SH-SY5Y (cell line): ENCODE data around the gene RNH1.

ENCODE experiments used
- GATA2 ChIP-seq: IDR thresholded peaks from 2 replicates; pipeline ENCODE4 v1.6.1; 2011; ENCODE audit warnings: mild to moderate bottlenecking, low read depth, low read length
- GATA3 ChIP-seq: IDR thresholded peaks from 2 replicates; pipeline ENCODE4 v1.6.1; 2011; ENCODE audit warnings: low read depth, mild to moderate bottlenecking, low read length, moderate library complexity

The RNH1 gene

GRCh38 chr11:512761-513595 is 5.9 kb upstream of the RNH1 start:
- TF ChIP-seq GATA2 (no peak), GATA3 (no peak)

- TF ChIP-seq GATA2 (no peak), GATA3 (no peak)
Measured at GRCh38 chr11:508956-509355, 1.9 kb upstream of the RNH1 start.

- TF ChIP-seq GATA3 (no peak), GATA2 (no peak)
Measured at GRCh38 chr11:507727-508515, 879 bp upstream of the RNH1 start.

- TF ChIP-seq GATA3 (no peak), GATA2 (no peak)
Measured at GRCh38 chr11:506238-506994, 626 bp downstream of the RNH1 start.

DNA sequence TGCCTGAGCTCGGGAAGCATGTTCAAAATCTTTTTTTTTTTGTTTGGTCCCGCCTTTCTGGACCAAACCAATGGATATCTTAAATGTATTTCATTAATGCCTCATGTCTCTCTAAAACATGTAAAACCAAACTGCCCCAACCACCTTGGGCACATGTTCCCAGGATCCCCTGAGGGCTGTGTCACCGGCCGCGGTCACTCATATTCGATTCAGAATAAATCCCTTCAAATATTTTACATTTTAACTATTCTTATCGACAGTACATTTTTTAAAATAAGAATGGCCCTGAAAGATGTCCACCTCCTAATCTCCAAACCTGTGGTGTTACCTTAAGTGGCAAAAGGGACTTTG is 2.1 kb downstream of the RNH1 start:
- TF ChIP-seq GATA3: no peak
- no peak for TF ChIP-seq GATA2

- TF ChIP-seq GATA3: no peak
- no peak for TF ChIP-seq GATA2
Measured at GRCh38 chr11:504053-504993, 2.7 kb downstream of the RNH1 start.

DNA sequence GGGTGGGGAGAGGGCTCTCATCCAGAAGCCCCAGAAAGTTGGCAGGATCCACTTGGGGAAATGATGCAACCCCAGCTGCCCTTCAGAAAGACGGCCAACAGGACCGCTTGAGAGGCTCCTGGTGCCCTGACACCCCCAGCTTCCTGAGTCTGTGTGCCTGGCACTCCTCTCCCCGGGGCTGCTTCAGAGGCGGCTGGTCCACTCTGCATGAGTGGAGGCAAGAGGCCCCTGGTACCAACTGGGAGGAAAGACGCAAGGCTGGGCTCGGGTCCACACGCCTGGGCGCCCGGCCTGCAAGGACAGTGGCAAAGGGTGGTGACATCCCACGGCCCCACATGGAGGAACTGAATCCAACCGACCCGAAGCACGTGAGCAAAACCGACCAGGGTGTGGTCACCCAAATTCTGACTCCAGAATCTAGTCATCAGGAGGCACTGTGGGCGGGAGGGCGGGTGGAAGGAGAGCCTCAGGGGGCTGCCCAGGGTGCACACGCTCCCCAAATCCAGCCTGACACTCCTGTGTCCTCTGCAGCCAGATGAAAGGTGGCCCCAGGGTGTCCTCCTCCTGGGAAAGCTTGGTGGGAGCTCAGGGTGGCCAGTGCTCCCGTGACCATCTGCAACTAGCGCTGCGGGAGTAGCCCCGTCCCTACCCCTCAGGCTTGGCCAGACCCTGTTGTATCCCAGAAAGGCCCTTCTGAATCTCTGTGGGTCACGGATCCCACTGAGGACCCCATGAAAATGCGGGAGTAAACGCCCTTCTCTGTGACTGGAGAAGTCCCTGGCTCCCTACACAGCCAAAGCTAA is 3.7 kb downstream of the RNH1 start:
- TF ChIP-seq GATA2: no peak
- TF ChIP-seq GATA3: no peak

DNA sequence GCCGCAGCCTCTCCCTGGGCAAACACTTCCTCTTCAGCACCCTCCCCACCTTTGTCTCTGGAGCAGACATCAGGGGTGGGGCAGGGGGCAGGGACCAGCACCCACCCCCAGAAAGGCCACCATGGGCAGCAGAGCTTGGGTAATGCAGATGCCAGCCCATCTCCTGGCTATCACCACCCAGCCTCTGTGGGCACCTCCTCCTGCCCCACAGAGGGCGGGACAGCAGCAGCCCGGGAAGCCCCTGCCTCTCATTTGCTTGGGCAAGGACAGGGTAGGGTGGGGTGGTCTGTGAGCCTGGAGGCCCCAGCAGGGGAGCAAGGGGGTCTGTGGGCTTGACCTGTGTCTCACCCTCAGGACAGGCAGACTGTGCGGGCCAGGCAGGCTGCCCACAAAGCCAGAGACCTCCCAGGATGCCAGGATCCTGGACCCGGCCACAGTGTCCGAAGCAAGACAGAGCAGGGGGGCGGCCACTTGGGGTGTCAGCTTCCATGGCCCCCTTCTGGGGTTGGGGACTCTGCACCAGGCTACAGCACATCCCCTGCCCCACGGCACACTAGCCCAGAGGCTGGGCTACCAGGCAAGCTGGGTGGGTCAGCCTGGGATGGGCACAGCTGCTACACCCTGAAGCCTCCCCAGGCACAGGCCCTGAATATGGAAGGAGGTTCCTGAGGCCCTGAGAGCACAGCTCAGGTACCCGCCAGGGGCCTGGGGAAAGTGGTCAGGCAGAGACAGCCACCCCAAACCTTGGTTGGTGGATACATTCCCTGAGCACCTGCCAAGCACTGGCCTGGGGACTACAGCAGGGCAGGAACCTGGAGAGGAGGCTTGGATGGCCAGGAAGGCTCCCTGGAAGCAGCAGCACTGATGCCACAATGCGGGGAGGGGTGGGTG is 4.5 kb downstream of the RNH1 start:
- TF ChIP-seq GATA2: no peak
- no peak for TF ChIP-seq GATA3

DNA sequence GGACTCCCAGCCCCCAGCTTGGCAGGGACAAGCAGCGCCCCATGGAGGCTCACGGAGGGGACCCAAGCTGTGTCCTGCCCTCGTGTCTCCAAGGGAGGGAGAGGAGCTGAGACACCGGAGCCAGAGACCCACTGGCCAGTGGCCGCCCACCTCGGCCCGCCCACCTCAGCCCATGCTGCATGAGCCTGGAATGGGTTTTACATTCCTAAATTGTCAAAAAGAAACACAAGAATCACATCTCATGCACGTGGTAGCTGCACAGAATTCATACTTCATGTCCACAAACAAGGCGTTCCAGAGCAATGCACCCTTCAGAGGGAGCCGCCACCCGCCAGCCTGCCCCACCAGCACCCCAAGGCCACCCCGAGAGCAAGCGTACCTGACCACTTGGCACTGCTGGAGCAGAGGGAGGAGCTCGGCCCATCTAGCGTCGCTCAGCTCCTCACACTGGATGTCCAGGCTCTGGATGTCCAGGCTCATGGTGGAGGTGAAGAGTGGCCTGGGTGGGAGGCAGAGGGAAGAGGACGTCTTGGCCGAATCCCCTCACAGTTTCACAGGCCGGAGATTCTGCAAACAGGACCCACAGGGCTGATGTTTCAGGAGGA is 5.3 kb downstream of the RNH1 start:
- TF ChIP-seq GATA3 (no peak), GATA2 (no peak)

GRCh38 chr11:501001-501682 is 5.9 kb downstream of the RNH1 start:
- TF ChIP-seq GATA2: no peak
- no peak for TF ChIP-seq GATA3
